Ishikawa (cell line): ENCODE data around the gene GBX1.

Experiments
- CEBPB ChIP-seq: IDR thresholded peaks from 2 replicates; pipeline ENCODE4 v1.6.1; 2012
- EGR1 ChIP-seq: IDR thresholded peaks from 2 replicates; pipeline ENCODE4 v1.6.1; 2012
- FOXM1 ChIP-seq: IDR thresholded peaks from 2 replicates; pipeline ENCODE4 v1.6.1; 2012; ENCODE audit warnings: low read depth, borderline replicate concordance
- NFIC ChIP-seq: IDR thresholded peaks from 2 replicates; pipeline ENCODE4 v1.6.1; 2012
- TAF1 ChIP-seq: IDR thresholded peaks from 2 replicates; pipeline ENCODE4 v1.6.1; 2012; ENCODE audit warnings: low read depth, mild to moderate bottlenecking
- TCF12 ChIP-seq: IDR thresholded peaks from 2 replicates; pipeline ENCODE4 v1.6.1; 2012; ENCODE audit warnings: low read depth
- TEAD4 ChIP-seq: IDR thresholded peaks from 2 replicates; pipeline ENCODE4 v1.6.1; 2012
- YY1 ChIP-seq: IDR thresholded peaks from 2 replicates; pipeline ENCODE4 v1.6.1; 2012; ENCODE audit warnings: low read depth
- TF ChIP-seq, protein P1 (sequence below): IDR thresholded peaks from 2 replicates; pipeline ENCODE4 v1.6.1; 2012

DNA sequence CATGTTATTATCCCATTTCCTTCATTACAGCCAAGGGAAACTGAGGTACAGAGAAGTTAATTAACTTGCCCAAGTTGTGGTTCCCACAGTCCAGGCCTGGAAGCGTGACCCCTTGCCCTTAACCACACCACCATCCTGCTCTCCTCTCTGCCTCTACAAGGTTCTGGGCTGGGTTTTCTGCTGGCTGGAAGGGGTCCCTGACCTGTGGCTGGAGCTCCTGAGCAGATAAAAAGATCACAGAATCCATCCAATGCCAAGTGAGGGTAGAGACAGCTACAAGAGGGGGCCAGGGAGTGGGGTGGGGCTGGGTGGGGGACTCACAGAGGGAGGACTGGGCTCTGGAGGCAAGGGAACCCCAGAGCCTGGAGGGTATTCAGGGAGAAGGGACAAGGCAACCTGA, 9.8 kb upstream of the GBX1 start:
- TF ChIP-seq CEBPB (no peak), FOXM1 (no peak), TEAD4 (no peak), TAF1 (no peak), YY1 (no peak), EGR1 (no peak), NFIC (no peak), TCF12 (no peak)
- TF ChIP-seq, protein P1, sequence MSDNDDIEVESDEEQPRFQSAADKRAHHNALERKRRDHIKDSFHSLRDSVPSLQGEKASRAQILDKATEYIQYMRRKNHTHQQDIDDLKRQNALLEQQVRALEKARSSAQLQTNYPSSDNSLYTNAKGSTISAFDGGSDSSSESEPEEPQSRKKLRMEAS: no peak
